Heart left ventricle (tissue), 13 donors: ENCODE results near the gene CAV2.

Source experiments
- CTCF ChIP-seq, 12 donors: fragments of 200-600 bp; sonication (generic) in 4 of 12; IDR thresholded peaks; one replicate each; pipeline versions ENCODE4 v1.5.0 to v1.8.0; 2018 to 2022; ENCODE audit warnings: antibody characterized with exemption in 12 of 12, mild to moderate bottlenecking in 5 of 12
- POLR2A ChIP-seq, 2 donors: fragments of 450-650 bp; IDR thresholded peaks; one replicate each; pipeline ENCODE4 v1.6.1; 2017; ENCODE audit warnings: antibody characterized with exemption in 2 of 2, mild to moderate bottlenecking in 2 of 2, moderate library complexity in 2 of 2
- donor health status: ischemic (EF 13 %, LVEDD 7.1; RV severe dilation, severe dysfunction).
- donor health status: DM: no; HTN: yes; CAD: no.
- donor health status: DM: no; HTN: no; CAD: no.
- donor health status: ischemic (EF 25% LVEDD 6.9; RV normal size, moderate dysfunction).
- donor health status: ischemic (EF 25% LVEDD 5.7; RV mildly dilated, moderate dysfunction).
- donor health status: ischemic (EF 35%, LVEDD 5.7; RV mildly dilated, moderate dysfunction).
- donor health status: nonischemic (EF 11% LVEDD 7.7; RV severe dilation, severe dysfunction).
- donor health status: DM: yes; HTN: yes; CAD: no.
- donor health status: PGD.
- donor health status: ischemic (EF 29% LVEDD 5.4; RV normal size, mild dysfunction).
- donor health status: nonischemic (EF 23%, LVEDD 6.1; RV moderate dilation, normal function).

GRCh38 chr7:116547347-116547746 lies 47.8 kb downstream of the CAV2 start:
- TF ChIP-seq CTCF (IDR thresholded peaks at IDR 0.05) (no peak), POLR2A (IDR thresholded peaks at IDR 0.05) (no peak)
